MM.1S (cell line): ENCODE measurements around the gene FCRL5.

Source experiments
- EZH2 ChIP-seq: fragments of 300-600 bp; sonication (generic); optimal IDR thresholded peaks from 2 replicates; pipeline ENCODE3; 2017; ENCODE audit warnings: low read depth, mild to moderate bottlenecking, antibody characterized with exemption, low read length, mixed read lengths
- EZH2phosphoT487 ChIP-seq: fragments of 300-600 bp; sonication (generic); IDR thresholded peaks from 2 replicates; pipeline ENCODE4 v1.6.1; 2018; ENCODE audit warnings: antibody characterized with exemption, low read length
- TF ChIP-seq, protein P1 (sequence below): fragments of 300-600 bp; sonication (generic); IDR thresholded peaks from 2 replicates; pipeline ENCODE4 v1.5.1; 2016; ENCODE audit warnings: antibody characterized with exemption, low read length, mixed read lengths

DNA sequence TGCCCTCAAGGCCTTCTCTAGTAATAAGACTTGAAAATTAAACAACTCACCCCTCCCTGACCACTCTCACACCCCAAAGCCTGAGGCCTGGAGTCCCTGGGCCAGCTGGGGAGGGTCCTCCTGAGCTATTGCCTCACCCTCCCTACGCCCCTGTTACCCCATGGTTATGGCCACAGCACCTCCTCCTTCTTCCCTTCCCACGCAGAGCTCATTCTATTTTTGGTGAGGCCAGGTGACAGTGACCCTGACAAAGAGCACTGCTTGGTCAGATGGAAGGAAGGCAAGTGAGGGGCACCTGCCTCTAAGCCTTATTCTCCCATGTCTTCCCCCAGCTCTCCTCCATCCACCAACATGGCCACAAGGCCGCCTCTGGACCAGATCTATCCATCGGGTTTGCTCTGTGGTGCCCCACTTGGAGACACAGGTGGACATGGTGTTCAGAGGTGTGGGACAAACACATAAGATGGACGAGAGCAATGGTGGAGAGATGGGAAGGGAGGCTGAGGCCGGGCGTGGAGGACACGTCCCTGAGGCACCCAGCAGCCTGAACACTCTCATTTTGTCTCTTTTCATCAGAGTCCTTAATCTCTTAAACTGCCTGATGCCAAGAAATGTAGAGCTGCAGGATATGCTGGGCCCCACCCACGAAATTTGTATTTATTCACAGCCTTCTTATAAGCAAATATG, 42.6 kb downstream of the FCRL5 start:
- TF ChIP-seq, protein P1, sequence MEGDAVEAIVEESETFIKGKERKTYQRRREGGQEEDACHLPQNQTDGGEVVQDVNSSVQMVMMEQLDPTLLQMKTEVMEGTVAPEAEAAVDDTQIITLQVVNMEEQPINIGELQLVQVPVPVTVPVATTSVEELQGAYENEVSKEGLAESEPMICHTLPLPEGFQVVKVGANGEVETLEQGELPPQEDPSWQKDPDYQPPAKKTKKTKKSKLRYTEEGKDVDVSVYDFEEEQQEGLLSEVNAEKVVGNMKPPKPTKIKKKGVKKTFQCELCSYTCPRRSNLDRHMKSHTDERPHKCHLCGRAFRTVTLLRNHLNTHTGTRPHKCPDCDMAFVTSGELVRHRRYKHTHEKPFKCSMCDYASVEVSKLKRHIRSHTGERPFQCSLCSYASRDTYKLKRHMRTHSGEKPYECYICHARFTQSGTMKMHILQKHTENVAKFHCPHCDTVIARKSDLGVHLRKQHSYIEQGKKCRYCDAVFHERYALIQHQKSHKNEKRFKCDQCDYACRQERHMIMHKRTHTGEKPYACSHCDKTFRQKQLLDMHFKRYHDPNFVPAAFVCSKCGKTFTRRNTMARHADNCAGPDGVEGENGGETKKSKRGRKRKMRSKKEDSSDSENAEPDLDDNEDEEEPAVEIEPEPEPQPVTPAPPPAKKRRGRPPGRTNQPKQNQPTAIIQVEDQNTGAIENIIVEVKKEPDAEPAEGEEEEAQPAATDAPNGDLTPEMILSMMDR: no peak
- no peak for TF ChIP-seq EZH2
- no peak for TF ChIP-seq EZH2phosphoT487
